Trophoblast cell (in vitro differentiated cells and primary cell): ENCODE measurements around the gene HCN1.

Experiments used
- DNase-seq, 2 donors: peaks; one replicate each; pipeline ENCODE4 v3.0.0-alpha.2; 2016
- H2AFZ ChIP-seq: 2 replicates; pipeline ENCODE4 v1.6.1; 2013; ENCODE audit warnings: low read length, moderate library complexity, mild to moderate bottlenecking; ENCODE audit not compliant: insufficient read depth, poor library complexity
- H2AK5ac ChIP-seq: 2 replicates; pipeline ENCODE4 v1.6.1; 2013; ENCODE audit warnings: mild to moderate bottlenecking, low read length
- H2BK120ac ChIP-seq: 2 replicates; pipeline ENCODE4 v1.6.1; 2013; ENCODE audit warnings: low read length, mild to moderate bottlenecking, moderate library complexity; ENCODE audit not compliant: insufficient read depth, poor library complexity
- H2BK12ac ChIP-seq: 2 replicates; pipeline ENCODE4 v1.6.1; 2013; ENCODE audit warnings: mild to moderate bottlenecking, low read length, moderate library complexity
- H2BK5ac ChIP-seq: 2 replicates; pipeline ENCODE4 v1.6.1; 2013; ENCODE audit warnings: low read length, low read depth, moderate library complexity, mild to moderate bottlenecking; ENCODE audit not compliant: poor library complexity
- H3K14ac ChIP-seq: 2 replicates; pipeline ENCODE4 v1.6.1; 2013; ENCODE audit warnings: mild to moderate bottlenecking, low read length
- H3K18ac ChIP-seq: 2 replicates; pipeline ENCODE4 v1.6.1; 2013; ENCODE audit warnings: mild to moderate bottlenecking, low read length
- H3K23ac ChIP-seq: 2 replicates; pipeline ENCODE4 v1.6.1; 2013; ENCODE audit warnings: low read length
- H3K27ac ChIP-seq: 2 replicates; pipeline ENCODE4 v1.5.1; 2013; ENCODE audit warnings: low read depth, mild to moderate bottlenecking, inconsistent platforms, low read length, moderate library complexity
- H3K27me3 ChIP-seq: 2 replicates; pipeline ENCODE4 v1.6.1; 2013; ENCODE audit warnings: inconsistent platforms, mild to moderate bottlenecking, low read length, moderate library complexity; ENCODE audit not compliant: insufficient read depth
- H3K36me3 ChIP-seq, 2 experiments: 1 replicate in 1 of 2; 2 replicates in 1 of 2; pipeline ENCODE4 v1.6.1; 2013; ENCODE audit warnings: low read length in 2 of 2, mild to moderate bottlenecking in 2 of 2, moderate library complexity in 1 of 2; ENCODE audit not compliant: insufficient read depth in 2 of 2, control insufficient read depth in 1 of 2
- H3K4ac ChIP-seq: 2 replicates; pipeline ENCODE4 v1.6.1; 2013; ENCODE audit warnings: low read depth, mild to moderate bottlenecking, low read length, moderate library complexity
- H3K4me1 ChIP-seq, 2 experiments: 1 replicate in 1 of 2; 2 replicates in 1 of 2; pipeline ENCODE4 v1.6.1; 2013; ENCODE audit warnings: low read length in 2 of 2, mild to moderate bottlenecking in 2 of 2, moderate library complexity in 1 of 2; ENCODE audit not compliant: insufficient read depth in 2 of 2, control insufficient read depth in 1 of 2
- H3K4me2 ChIP-seq: 2 replicates; pipeline ENCODE4 v1.6.1; 2013; ENCODE audit warnings: inconsistent platforms, mild to moderate bottlenecking, low read length, moderate library complexity
- H3K4me3 ChIP-seq: 2 replicates; pipeline ENCODE4 v1.5.1; 2013; ENCODE audit warnings: mild to moderate bottlenecking, low read depth, low read length, inconsistent platforms
- H3K79me1 ChIP-seq: one replicate; pipeline ENCODE4 v1.6.1; 2013; ENCODE audit warnings: low read length
- H3K79me2 ChIP-seq: 2 replicates; pipeline ENCODE4 v1.6.1; 2013; ENCODE audit warnings: low read length, mild to moderate bottlenecking; ENCODE audit not compliant: control insufficient read depth, insufficient read depth, poor library complexity
- H3K9ac ChIP-seq: 2 replicates; pipeline ENCODE4 v1.6.1; 2013; ENCODE audit warnings: mild to moderate bottlenecking, low read length
- H3K9me3 ChIP-seq: 2 replicates; pipeline ENCODE4 v1.6.1; 2013; ENCODE audit warnings: low read depth, mild to moderate bottlenecking, control low read depth, inconsistent platforms, low read length; ENCODE audit not compliant: insufficient read depth
- H4K12ac ChIP-seq: 2 replicates; pipeline ENCODE4 v1.6.1; 2013; ENCODE audit warnings: low read depth, mild to moderate bottlenecking, low read length, moderate library complexity
- H4K8ac ChIP-seq: 2 replicates; pipeline ENCODE4 v1.6.1; 2013; ENCODE audit warnings: low read depth, mild to moderate bottlenecking, low read length, moderate library complexity
- H4K91ac ChIP-seq: one replicate; pipeline ENCODE4 v1.6.1; 2013; ENCODE audit warnings: low read depth, mild to moderate bottlenecking, low read length, moderate library complexity
- WGBS: extraction: QIAGEN DNeasy Blood & Tissue Kit; methylation state at CpG from one replicate; pipeline ENCODE4 v1.1.7; 2013; ENCODE audit warnings: missing lambda C conversion rate; ENCODE audit not compliant: insufficient read length, insufficient coverage; ENCODE audit errors: extremely low coverage; 5-methylcytosine and 5-hydroxymethylcytosine counted together

The HCN1 gene

GRCh38 chr5:45692481-45692880 is 3.7 kb downstream of the HCN1 start:
- Histone ChIP-seq H2AFZ (no peak overlapping the region), H3K4me1 (peaks cover 2% of the 10 kb centered on the region in 2 experiments), H3K36me3 (no peaks in the 10 kb centered on the region), H3K27me3 (peaks cover 10% of the 10 kb centered on the region), H3K79me1 (no peaks in the 10 kb centered on the region), H3K18ac (no peak overlapping the region), H3K27ac (no peak overlapping the region), H2BK120ac (no peak overlapping the region), H2BK5ac (no peak overlapping the region), H3K4me2 (no peak overlapping the region), H3K4ac (no peak overlapping the region), H3K9ac (no peak overlapping the region), H2AK5ac (no peak overlapping the region), H3K9me3 (no peaks in the 10 kb centered on the region), H3K14ac (no peak overlapping the region), H3K23ac (no peak overlapping the region), H4K91ac (no peak overlapping the region), H3K79me2 (no peaks in the 10 kb centered on the region), H3K4me3 (no peak overlapping the region), H4K12ac (no peak overlapping the region), H4K8ac (no peak overlapping the region), H2BK12ac (no peak overlapping the region)
- no CpG with 5 or more reads among the region's 3 CpGs for WGBS
- no peak for DNase-seq

GRCh38 chr5:45691656-45692055 is 4.5 kb downstream of the HCN1 start:
- H3K18ac ChIP-seq = no peak overlapping the region
- no peak overlapping the region for H3K14ac ChIP-seq
- H3K4ac ChIP-seq = no peak overlapping the region
- no peaks in the 10 kb centered on the region for H3K36me3 ChIP-seq
- no peak overlapping the region for H2BK5ac ChIP-seq
- H3K27ac ChIP-seq = no peak overlapping the region
- H3K23ac ChIP-seq = no peak overlapping the region
- H3K79me1 ChIP-seq = no peaks in the 10 kb centered on the region
- H3K79me2 ChIP-seq = no peaks in the 10 kb centered on the region
- no peak overlapping the region for H3K9ac ChIP-seq
- no CpG with 5 or more reads among the region's 4 CpGs for WGBS
- no peak overlapping the region for H2BK12ac ChIP-seq
- H4K12ac ChIP-seq = no peak overlapping the region
- no peak overlapping the region for H3K4me2 ChIP-seq
- no peak for DNase-seq
- no peak overlapping the region for H3K4me3 ChIP-seq
- H3K27me3 ChIP-seq = peaks cover 10% of the 10 kb centered on the region
- H4K8ac ChIP-seq = no peak overlapping the region
- H3K9me3 ChIP-seq = no peaks in the 10 kb centered on the region
- H3K4me1 ChIP-seq = peaks cover 2% of the 10 kb centered on the region in 2 experiments
- H2BK120ac ChIP-seq = no peak overlapping the region
- no peak overlapping the region for H2AK5ac ChIP-seq
- no peak overlapping the region for H4K91ac ChIP-seq
- no peak overlapping the region for H2AFZ ChIP-seq

GRCh38 chr5:45687701-45688100 is 8.5 kb downstream of the HCN1 start:
- Histone ChIP-seq H4K12ac (no peak overlapping the region), H4K91ac (no peak overlapping the region), H3K4ac (no peak overlapping the region), H3K9ac (no peak overlapping the region), H4K8ac (no peak overlapping the region), H3K79me2 (no peaks in the 10 kb centered on the region), H3K79me1 (no peaks in the 10 kb centered on the region), H3K27me3 (no peaks in the 10 kb centered on the region), H3K14ac (no peak overlapping the region), H2BK120ac (no peak overlapping the region), H2AFZ (no peak overlapping the region), H2AK5ac (no peak overlapping the region), H3K27ac (no peak overlapping the region), H3K4me3 (no peak overlapping the region), H3K23ac (no peak overlapping the region), H3K18ac (no peak overlapping the region), H2BK12ac (no peak overlapping the region), H2BK5ac (no peak overlapping the region), H3K4me2 (no peak overlapping the region), H3K9me3 (no peaks in the 10 kb centered on the region), H3K4me1 (no peaks in the 10 kb centered on the region), H3K36me3 (no peaks in the 10 kb centered on the region)
- no CpG with 5 or more reads among the region's 2 CpGs for WGBS
- no peak for DNase-seq

GRCh38 chr5:45686620-45687019 is 9.6 kb downstream of the HCN1 start:
- Histone ChIP-seq H4K8ac (no peak overlapping the region), H3K4me1 (no peaks in the 10 kb centered on the region), H2BK5ac (no peak overlapping the region), H4K91ac (no peak overlapping the region), H3K9ac (no peak overlapping the region), H3K9me3 (no peaks in the 10 kb centered on the region), H2BK12ac (no peak overlapping the region), H3K36me3 (no peaks in the 10 kb centered on the region), H3K79me2 (no peaks in the 10 kb centered on the region), H3K23ac (no peak overlapping the region), H2AFZ (no peak overlapping the region), H3K18ac (no peak overlapping the region), H3K27me3 (no peaks in the 10 kb centered on the region), H2BK120ac (no peak overlapping the region), H3K4ac (no peak overlapping the region), H4K12ac (no peak overlapping the region), H2AK5ac (no peak overlapping the region), H3K14ac (no peak overlapping the region), H3K27ac (no peak overlapping the region), H3K4me2 (no peak overlapping the region), H3K79me1 (no peaks in the 10 kb centered on the region), H3K4me3 (no peak overlapping the region)
- DNase-seq = no peak
- WGBS = no CpG with 5 or more reads among the region's 2 CpGs
